NCI-H146 (cell line): ENCODE data around the gene FGR.
A peak's percentile ranks its signal among the peaks of the same experiment; 100 is the strongest.

ENCODE experiments used
- DNase-seq: peaks from one replicate; lab custom pipeline; 2025; lab: John Stamatoyannopoulos, UW

The FGR gene

DNA sequence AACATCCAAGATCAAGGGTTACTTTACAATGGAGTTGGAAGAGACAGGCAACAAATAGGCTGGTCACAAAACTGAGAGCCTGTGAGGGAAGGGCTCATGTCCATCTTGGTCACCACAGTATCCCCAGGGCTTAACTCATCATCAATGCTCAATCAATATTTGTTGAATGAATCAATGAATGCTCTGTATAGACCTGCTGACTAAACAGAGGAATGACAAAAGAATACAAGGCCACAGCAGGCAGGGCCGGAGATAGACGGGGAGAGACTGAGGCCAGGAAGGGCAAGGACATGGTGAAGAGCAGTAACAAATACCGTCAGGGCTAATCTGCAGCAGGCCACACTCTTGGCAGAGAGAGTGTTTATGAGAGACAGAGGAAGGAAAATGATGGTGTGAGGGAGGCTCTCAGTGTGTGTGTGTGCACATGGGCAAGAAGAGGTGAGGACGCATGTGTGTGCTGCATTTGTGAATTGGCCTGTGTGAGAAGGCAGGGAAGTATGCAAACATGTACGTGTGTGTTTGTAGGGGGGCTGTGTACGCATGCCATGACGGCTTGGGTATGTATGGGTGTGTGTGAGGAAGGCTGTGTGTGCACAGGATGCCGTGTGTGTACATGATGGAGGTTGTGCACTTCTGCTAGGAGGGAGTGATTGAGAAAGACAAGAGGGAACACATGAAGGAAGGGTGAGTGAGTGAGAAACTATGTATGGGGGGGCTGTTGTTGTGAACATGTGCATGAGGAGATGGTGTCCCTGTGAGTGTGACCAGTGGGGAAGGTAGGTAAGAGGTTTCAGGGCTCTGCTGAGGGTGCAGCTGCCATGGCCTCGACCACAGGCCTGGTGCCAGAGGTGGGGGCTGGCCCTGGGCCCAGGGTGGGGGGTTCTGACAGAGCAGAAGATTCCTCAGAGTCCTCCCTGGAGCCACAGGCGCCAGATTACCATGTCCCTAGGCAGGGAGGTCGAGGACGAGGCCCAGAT is 46.4 kb downstream of the FGR start:
- DNase-seq: no peak

DNA sequence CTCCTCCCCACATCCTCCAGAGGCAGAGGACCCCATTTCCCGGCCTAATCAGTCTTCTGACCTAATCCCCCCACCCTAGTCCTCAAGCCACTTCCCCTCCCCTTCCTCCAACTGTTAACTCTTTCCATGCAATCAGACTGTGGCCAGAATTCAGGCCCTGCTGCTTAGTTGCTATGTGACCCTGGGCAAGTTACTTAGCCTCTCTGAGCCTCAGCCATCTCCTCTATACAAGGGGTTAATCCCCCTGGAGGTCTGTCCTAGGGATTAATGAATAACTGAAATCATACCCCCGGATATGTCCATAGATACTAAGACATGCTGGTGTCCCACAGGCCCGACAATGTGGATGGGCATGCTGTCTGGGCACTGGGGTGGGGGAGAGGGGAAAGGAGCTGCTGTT is 49.3 kb downstream of the FGR start:
- DNase-seq: no peak

DNA sequence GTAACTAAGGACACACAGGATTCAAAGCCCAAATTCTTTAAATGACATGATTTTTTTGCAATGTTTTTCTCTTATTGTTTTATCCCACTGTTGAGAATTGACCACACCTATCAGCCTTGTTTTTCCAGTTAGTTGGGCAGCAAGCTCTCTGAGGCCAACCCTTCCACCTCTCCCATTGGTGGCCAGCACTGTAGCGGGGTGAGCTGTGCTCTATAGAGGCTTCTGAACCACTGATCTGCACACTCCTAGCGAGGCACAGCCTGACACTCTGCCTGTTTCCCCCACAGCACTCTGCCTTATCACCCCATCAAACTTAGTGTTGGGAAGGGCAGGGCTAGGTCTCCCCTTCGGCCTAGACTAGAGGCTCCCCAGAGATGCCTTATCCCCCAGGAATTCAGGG is 50.5 kb downstream of the FGR start:
- no peak for DNase-seq

DNA sequence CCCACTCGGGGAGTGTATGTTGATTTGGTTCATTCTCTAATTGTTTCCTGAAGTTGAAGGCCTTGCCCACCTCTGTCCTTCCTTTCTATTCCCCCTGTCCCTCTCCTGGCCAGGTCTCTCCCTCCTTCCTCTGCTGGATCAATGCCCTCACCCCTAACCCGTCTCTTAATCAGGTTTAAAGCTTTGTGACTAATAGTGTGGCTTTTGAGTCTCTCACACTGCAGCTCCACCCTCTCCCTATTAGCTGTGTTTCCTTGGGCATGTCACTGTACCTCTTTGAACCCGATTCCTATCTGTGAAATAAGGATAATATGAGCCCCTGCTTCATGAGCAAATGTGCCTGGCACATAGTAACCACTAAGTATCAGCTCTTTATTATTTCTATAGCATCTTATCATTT is 51.5 kb downstream of the FGR start:
- no peak for DNase-seq

DNA sequence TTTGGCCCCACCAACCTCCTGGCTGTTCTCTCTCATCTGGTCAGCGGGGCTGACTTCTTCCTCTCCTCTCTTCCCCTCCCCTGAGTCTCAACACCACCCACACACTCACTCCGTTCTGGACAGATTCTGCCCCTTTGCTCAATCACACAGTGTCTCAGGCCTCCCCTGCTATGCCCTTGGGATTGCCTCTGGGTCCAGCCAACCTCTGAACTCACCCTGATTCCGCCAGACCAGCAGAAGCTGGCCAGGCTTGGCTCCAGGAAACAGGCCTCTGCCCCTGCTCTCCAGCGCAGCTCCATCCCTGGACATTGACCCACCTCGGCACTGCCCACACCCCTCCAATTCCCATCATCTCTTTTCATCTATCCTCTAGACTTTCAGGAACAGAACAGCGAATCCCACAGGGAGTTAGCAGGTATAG is 53.2 kb downstream of the FGR start:
- DNase-seq: no peak

DNA sequence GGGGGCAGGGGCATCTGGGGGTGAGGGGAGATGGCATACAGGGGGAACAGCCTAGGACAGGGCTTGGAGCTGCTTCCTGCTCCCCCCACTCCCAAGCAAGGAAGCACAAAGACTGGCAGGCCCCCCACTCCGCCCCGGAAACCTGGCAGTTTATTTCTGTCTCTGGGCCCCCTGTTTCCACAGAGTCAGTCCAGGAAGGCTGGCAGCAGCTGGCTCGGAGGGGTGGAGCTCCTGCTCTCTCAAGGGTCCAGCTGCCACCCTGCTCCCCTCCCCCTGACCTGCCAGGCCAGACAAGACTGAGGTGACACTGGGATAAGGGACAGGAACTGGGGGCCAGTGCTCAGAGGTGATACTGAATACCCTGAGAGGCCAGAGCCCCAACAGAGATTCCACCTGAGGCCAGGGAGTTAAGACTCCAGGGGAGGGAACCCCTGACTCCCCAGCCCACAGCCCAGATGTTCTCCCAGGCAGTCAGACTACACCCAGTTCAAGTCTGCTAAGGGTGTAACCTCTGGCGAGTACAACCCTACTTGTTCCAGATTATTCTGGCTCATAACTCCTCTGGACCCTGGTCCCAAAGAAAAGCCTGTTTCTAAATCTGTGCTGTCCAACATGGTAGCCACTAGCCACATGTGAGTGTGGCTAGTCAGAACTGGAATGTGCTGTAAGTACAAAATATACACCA is 57.3 kb downstream of the FGR start:
- DNase-seq: no peak

DNA sequence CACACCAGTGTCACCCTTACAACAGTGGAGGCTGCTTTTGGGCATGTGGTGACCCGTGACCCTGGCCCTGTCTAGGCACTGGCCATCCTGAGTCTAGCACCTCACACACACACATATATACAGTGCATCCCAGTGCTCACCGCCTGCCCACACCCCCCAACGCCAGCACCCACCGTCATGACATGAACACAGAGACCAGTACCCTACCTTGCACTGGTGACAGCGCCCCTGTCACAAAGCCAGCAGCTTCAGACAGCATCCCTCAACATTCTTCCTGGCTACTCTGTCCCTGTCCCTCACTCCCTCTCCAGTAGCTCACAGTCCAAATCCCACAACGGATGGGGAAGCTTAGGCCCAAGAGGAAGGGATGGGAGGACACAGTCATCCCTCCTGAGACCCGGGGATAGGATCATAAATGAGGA is 58.2 kb downstream of the FGR start:
- DNase-seq: no peak

DNA sequence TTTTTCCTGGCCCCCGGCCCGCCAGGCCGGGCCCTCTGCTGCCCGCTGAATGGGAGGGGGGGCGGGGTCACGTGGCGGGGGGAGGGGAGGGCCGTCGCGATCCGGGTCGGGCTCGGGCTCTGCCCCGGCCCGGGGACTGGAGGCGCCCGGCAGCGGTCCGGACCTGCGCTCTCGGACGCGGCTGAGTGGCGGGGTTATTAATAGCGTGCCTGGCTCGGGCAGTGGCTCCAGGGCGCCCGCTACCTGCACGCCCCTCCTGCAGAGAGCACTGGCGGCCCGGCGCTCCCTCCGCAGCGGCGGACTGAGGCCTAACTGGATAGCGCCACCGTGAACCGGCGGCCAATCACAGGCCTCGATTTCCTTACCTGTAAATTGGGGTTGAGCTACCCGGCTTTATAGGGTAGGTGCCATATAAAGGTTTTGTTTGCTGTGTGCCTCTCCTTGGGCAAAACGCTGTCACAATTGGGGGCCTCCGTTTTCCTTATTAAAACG is 59.1 kb downstream of the FGR start:
- peak; percentile 52 for DNase-seq

DNA sequence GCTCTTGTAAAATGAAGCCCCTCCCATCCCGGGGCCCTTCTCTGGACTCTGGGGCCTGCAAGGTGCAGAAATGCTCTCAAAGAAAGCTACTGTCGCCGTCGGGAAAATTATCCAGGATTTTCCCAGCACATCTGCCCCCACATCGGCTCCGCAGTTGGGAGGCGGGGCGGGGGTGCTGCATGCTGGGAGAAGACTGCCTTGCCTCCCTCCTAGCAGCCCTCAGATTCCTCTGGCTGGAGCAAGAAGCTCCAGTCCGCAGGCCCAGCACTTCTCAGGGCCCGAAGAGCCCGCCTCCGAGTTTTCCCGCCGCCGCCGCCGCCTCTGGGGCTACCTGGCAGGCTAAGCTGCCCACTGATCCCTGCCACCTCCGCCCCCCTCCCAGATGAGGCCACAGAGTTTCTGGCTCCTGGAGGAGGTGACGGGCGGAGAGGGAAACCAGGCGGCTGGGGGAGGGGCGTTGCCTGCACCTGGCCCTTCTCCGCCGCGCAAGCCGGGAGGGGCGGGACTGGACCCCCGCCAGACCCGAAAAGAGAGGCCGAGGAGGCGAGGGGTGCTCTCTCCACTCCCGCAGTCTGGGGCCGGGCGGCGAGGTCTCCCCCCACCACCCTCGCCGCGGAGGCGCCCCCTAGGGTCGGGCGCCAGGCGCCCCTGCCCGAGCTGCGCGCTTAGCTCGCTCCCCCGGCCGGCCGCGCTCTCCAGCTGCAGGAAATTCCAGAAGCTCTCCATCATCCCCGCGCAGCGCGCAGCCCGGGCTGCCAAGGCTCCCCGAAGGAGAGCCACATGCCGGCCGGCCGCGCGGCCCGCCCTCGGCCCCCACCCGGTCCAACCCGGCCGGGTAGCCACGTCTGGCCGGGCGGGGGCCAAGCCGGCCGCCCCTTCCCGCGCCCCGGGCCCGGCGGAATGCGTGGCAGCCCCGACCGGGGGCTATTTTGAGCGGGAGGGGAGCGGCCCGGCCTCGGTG is 59.8 kb downstream of the FGR start:
- peak; percentile 74 for DNase-seq

DNA sequence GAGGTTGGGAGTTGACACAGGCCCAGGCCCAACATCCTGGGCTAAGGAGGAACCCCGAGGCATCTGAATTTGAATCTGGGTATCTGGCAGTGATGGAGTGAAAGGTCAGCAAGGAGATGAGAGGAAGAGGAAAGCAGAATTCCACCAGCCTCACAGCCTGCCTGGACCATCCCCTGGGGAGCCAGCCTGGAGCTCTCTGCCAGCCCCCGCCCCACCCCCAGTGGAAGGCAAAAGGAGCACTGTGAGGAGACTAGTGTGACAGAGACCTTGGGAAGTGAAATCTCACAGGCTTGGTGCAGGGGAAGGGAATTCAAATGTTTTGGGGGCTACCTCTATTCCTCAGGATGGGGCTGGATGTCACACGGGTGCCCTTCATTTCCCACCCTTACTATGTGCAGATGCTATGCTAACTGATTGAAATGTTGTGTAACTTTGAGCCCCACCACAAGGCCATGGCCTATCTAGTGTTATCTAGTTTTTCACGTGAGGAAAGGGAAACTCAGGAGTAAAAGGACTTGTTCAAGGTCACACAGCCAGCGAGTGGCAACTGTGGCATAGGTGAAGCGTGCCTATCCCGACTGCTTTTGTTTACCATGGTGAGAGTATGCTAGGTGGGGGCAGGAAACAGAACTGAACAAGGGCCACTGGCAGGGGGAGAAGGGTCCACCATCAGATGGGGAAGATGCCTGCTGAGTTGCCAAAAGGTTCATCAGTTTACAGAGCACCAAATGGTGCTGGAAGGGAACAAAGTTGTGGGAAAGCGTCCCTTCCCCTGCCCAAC is 60.8 kb downstream of the FGR start:
- DNase-seq: no peak

DNA sequence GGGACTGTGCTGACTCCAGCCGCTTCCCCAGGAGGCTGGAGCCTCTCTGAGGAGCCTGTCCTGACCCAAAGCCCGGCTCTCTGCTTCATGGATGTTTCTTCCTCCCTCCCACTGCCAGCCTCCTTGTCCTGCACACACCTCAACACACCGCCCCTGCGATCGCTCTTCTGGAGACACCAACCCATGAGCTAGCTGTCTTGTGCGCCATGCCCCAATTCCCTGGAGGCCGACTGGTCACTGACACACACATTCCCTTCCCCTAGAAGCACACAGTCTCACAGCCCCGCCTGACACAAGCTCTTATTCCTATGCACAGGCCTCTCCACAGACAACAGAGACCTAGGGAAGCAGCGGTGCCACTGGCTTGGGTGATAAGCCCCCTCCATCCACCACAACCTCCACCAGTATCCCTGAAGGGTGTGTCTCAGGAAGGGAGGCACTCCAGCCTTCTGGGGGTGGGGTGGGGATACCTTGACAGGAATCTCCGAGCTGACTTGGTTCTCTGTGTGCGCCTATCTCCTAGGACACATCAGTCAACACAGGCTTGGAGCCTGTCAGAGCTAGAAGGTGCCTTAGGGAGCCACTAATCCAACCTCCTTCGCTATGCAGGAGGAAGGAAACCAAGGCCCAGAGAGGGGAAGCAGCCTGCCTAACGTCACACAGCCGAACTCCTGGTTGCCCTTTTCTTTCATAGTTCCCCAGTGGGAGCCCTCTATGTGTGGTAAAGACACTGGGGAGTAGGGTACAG is 62.1 kb downstream of the FGR start:
- no peak for DNase-seq

DNA sequence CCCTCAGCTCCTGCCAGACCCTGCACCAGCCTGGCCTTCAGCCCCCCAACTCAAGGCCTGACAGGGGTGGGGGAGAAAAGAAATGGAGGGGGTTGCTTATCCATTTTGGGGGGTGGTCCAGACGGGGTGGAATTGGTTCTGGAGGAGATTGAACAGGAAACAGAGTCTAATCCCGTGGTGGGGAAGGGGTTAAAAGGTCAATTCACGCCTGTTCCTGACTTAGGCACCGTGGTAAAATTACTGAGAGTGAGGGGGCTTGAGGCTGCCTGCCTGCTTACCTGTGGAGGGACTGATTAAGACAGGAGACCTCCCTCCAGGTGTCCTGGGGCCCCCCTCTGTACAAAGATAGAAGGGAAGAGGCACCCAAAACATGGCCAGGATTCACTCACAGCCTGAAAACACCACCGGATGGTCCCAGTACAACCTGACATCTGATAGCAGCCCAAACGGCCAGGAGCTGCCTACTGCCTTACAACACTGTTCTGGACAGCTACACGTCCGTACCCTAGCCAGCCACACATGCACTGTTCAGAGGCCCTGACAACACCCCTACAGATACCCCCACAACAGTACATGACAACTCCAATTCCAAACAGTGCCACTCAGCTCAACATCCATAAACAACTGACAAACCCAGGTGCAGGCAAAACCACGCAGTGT is 62.8 kb downstream of the FGR start:
- no peak for DNase-seq

DNA sequence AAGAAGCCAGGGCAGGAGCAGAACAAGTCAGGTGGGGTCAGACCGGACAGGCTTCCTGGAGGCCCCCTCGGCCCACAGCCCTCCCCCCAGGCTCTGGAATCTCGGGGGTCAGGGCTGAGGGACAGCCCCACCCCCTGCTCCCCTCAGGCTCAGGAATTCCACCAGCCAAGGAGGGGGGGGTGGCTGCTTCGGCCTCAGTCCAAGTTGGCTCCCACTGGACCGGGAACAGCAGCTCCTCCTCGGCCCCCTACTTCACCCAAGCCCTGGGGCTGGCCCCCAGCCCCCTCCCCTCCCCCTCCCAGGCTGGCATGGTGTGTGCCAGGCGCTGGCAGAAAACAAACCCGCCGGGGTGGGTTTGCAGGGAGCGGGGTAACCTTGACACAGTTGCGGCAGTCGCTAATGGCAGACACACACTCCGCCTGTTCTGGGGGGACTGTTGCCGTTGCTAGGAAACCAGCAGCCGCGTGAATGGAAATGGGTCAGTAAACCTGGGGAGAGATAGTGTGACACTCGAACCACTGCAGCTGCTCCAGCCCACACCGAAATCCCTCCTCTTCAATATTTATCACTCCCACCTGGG is 63.5 kb downstream of the FGR start:
- DNase-seq: no peak

DNA sequence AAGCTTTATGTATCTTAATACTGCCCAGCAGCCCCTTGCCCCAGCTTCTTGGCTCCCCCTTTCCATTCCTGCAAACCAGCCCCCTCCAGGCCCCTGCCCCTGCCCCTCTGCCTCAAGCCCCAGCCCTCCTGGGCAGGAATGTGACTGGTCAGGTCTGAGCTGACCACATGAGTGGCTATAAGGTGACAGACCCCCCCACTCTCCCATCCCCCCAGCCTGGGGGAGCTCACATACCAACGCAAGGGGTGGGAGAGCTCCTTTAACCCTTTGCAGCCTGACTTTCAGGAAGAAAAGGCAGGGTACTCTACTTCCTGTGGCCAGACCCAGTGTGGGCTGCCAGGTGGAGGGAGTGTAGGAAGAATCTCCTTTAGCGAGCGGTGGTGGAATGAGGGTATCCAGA is 64.2 kb downstream of the FGR start:
- DNase-seq: no peak

DNA sequence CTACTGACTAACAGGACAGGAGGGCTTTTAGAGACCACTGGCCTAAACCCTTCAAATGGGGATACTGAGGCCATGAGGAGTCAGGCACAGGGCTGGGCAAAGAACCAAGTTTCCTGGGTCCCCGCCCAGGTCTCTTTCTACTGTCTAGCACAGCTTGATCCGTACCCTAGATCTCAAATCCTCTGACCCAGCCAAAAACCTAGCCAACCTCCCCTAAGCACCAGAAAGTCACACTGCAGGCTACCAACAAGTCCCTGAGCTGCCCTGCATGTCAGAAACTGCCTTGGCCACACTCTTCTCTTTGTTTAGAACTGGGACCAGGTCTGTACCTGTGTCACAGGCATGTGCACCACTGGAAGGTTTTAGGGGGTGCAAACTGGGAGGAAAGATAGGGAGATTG is 64.6 kb downstream of the FGR start:
- no peak for DNase-seq

DNA sequence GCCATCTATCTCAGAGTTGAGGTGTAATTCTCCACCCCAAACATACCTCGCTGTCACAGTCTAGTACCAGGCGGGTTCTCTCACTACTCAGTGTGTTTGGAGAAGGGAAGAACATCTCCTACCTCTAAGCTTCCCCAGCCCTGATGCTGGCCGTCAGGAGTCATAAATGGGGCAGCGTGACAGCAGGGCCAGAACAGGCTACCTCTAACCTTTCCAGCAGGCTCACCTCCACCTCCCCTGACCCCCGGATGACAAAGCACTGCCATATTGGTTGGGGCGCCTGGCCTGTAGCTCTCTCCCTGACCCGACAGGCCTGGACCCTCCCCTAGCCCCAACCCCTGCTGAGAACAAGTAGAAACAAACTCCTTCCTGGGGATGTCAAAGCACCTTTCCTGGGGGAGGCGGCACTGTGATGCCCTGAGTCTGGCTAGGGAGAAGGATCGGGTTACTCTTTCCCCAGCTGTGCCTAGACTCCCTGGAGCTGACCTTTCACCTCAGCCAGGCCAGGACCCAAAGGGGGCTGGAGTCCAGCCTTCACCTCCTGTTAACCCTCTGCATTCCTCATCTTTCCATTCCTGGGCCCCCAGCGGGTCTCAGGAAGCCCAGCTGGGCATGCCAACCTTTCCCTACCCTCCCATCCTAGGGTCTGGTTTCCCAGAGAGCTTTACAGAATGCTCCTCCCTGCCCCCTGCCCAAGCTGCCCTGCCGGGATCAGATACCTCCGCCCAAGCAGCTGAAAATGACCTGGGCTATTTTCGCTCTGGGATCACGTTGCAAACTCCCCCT is 65.3 kb downstream of the FGR start:
- no peak for DNase-seq

DNA sequence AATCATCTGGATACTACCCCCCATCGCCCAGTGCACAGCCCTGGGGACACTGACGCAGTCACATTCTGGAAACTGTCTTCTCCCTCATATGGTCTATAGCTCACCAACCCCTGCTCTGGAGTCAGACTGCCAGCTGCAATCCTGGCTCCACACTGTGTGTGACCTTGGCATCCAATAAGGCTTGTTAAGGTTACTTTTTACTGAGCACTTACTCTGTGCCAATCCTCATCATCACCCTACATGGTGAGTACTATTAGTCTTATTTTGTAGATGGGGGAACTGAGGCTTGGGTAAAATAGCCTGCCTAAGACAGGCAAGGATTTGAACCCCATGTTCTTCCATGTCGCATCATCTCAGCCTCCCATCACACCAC is 65.9 kb downstream of the FGR start:
- no peak for DNase-seq

DNA sequence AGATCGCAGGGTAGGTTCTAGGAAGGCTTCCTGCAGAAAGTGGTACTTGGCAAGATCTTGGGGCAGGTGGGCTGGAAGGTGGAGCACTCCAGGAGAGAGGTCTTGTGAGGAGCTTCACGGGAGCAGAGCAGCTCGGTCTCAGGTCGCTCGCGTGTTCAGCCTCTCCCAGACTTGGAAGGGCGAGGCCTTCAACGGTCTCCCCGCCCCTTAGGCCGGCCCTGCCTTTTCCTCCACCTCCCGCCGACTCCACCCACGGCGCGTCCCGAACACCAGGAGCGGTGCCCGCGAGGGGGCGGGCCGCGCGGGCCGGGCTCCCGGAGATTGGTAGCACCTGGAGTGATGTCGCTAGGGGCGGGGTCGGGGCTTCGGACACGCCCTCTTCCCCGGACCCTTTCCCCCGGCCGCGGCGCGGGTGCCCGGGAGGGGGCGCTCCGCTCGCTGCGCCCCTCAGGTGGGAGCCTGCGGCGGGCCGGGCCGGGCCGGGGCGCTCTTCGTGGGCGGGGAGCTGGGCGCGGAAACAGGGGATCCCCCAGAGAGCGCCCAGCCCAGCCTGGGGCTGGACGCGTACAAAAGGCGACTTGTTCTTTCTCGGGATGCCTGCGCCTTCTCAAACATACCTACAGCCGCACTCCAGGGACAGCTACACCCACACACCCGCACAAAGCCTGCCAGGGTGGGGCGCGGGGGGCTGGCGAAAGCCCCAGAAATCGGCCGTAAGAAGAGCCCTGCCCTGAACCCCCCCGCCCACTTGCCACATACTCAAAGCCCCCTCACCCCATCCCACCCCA is 66.5 kb downstream of the FGR start:
- DNase-seq: peak; percentile 91
